ENCODE results near the gene IFNG-AS1.

IFNG-AS1 gene

DNA sequence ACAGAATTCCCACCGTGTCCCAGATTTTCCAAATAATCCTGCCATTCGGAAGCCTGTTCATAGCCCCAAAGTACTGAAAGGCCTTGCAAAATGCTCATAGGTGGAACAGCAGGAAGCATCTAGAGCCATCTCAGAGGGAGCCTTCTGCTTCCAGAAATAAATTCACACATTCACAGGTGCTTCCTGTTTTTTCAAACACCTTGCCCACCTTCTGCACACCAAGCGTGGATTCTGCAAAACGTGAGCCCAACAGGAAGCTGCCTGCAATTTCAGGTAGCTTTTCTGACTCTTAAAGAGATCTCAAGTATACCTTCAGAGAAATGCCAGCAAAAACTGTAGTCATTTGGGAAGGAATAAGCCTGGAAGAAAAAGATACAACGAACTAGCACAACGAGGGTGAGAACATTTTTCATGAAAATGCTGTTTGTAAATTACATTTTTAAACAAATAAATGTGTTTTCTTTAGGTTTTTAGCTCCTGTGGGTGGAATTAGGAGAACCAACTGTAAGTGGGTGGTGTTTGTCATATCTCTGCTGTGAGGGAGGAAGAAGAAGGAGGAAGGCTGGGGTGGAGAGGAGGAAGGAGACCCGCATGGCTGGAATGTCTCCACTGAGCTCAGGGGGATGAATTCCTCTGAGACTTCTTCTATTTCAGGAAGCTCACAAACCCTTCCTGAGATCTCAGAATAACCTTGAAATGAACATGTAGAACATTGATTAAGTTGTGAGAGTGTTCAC, at the start of gene IFNG-AS1:
IFNG-AS1 (plus strand) TSS at position 264 of the 737 bp plus-strand sequence.
- H3K9me3 Mint-ChIP-seq, result peaks cover 28% of the 10 kb centered on the region
- no peaks in the 10 kb centered on the region for H3K27me3 Mint-ChIP-seq (ENCODE audit: low read depth)
- peak within 1 kb of the TSS; percentile 76 for H3K4me3 Mint-ChIP-seq
- H3K36me3 Mint-ChIP-seq (ENCODE audit: low read depth), result peaks cover 27% of the 10 kb centered on the region
- H3K27ac Mint-ChIP-seq, result peak within 1 kb of the TSS; percentile 79
- peaks cover 49% of the 10 kb centered on the region for H3K4me1 Mint-ChIP-seq (ENCODE audit: low read depth)

DNA sequence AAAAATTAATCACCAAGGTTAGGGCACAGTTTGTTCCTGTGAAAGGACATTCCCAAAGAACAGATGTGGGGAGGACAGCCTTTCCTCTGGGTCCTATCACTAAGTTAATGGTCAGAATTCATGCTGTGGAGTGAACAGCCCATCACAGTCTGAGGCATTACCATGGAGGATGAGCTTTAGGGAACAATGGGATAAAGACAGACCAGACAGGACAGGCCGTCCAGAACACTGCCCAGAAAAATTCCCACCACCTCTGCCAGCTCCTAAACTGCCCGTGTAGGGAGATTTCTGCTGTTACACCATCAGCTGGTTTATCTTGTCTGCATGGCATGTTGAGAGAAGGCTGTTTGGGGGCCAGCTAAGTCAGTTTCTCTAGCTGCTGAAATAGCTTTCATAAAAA, 49.6 kb upstream of the IFNG-AS1 start:
- Mint-ChIP-seq H3K4me1 (ENCODE audit: low read depth) (peaks cover 3% of the 10 kb centered on the region), H3K27ac (no peak overlapping the region), H3K9me3 (no peaks in the 10 kb centered on the region)

DNA sequence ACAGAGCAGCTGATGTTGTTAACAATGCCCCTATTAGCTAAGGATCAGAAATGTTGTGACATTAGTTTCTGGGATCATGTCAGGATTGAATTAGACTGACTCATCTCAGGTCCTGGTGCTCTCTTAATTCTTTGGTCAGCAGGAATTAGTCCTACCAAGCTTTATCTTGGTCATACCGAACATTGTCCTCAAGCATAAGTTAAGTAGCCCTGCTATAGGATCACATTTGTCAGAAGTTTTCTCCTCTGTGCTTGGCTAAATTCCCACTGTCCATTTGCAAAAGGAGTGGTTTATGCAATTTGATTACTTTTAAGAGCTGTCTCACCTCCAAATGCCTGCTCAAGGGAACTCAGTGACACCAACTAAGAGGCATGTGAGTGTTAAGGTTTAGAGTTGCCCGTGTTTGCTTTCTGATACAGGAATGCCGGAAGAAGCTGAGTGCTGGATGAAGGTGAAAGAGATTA, 48.4 kb upstream of the IFNG-AS1 start:
- Mint-ChIP-seq H3K36me3 (ENCODE audit: low read depth) (no peaks in the 10 kb centered on the region), H3K27me3 (ENCODE audit: low read depth) (peaks cover 13% of the 10 kb centered on the region), H3K9me3 (no peaks in the 10 kb centered on the region), H3K27ac (no peak overlapping the region), H3K4me3 (no peak overlapping the region), H3K4me1 (ENCODE audit: low read depth) (peaks cover 3% of the 10 kb centered on the region)

More for the DNA sequence above, 49.6 kb upstream of the IFNG-AS1 start:
- Mint-ChIP-seq H3K27me3 (ENCODE audit: low read depth) (peaks cover 13% of the 10 kb centered on the region), H3K36me3 (ENCODE audit: low read depth) (no peaks in the 10 kb centered on the region), H3K4me3 (no peak overlapping the region)

DNA sequence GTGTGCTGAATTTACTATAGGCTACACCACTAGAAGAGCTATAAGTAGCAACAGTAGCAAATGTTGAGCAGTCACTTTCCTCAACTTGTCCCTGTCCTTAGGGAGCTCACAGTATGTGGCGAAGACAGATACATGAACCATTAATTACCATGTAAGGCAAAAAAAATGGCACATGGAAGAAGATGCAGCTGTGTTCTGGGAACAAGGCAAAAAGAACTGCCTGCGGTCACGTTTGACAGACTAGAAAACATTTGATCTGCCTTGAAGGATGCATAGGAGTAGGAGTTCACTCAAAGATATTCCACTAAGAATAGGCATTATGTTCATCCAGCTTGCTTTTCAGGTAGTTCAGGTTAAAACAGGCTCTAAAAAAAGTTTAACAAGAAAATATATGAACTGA, 46.5 kb upstream of the IFNG-AS1 start:
- Mint-ChIP-seq H3K27me3 (ENCODE audit: low read depth) (peaks cover 10% of the 10 kb centered on the region), H3K27ac (no peak overlapping the region), H3K9me3 (no peaks in the 10 kb centered on the region), H3K4me1 (ENCODE audit: low read depth) (peaks cover 3% of the 10 kb centered on the region), H3K4me3 (no peak overlapping the region), H3K36me3 (ENCODE audit: low read depth) (no peaks in the 10 kb centered on the region)

DNA sequence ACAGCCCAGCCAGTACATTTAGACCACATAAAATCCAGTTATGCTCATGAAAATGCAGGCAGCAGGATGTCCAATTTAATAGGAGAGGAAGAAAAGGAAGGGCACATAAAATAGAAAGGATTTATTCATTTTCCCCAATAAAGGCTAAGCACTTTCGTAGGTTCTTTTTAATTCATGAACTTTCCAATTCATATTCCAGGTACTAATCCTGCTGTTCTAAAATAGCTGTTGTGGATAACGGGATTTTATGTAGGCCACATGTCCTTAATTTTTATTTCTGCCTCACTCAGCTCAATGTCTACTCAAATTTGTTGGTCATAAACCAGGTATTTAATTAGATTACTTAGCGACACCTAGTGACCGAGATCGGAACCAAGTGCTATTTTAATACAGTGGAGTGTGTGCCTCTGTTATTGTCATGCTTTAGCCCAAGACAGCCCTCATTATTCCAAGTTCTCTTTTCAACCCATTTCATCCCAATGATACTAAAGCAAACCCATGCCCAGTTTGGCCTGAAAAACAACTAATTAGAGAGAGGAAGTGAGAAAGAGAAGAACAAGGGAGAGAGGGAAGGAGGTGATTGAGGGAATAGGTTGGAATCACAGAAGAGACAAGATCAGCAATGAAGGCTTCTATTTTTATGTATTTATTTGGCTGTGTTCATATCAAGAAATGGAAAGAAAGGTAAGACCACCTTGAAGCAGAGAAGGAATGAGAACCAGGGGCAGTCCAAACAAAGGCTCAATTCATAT, 45.9 kb upstream of the IFNG-AS1 start:
- Mint-ChIP-seq H3K4me3 (no peak overlapping the region), H3K4me1 (ENCODE audit: low read depth) (peaks cover 3% of the 10 kb centered on the region), H3K27me3 (ENCODE audit: low read depth) (peaks cover 10% of the 10 kb centered on the region), H3K27ac (no peak overlapping the region), H3K9me3 (no peaks in the 10 kb centered on the region), H3K36me3 (ENCODE audit: low read depth) (no peaks in the 10 kb centered on the region)

DNA sequence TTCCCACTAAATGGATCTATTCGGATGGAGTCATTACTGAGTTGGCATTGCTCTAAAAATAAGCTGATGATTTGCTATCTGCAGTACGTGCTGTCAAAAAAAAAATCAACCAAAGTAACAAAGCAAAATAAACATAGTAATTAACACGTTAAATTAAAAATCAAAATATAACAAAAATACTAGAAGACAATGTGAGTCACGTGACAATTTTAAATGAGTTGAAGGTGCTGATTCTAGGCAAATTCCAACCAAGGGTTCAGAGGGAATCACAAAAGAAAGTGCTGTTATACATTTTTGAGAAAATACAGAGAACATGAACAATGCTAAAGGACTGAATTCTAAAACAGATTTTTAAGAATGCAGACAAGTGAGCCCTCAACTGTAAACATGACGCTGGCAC, 45.2 kb upstream of the IFNG-AS1 start:
- Mint-ChIP-seq H3K4me3 (no peak overlapping the region), H3K9me3 (no peaks in the 10 kb centered on the region), H3K27ac (no peak overlapping the region), H3K27me3 (ENCODE audit: low read depth) (peaks cover 10% of the 10 kb centered on the region), H3K36me3 (ENCODE audit: low read depth) (no peaks in the 10 kb centered on the region), H3K4me1 (ENCODE audit: low read depth) (peaks cover 3% of the 10 kb centered on the region)

DNA sequence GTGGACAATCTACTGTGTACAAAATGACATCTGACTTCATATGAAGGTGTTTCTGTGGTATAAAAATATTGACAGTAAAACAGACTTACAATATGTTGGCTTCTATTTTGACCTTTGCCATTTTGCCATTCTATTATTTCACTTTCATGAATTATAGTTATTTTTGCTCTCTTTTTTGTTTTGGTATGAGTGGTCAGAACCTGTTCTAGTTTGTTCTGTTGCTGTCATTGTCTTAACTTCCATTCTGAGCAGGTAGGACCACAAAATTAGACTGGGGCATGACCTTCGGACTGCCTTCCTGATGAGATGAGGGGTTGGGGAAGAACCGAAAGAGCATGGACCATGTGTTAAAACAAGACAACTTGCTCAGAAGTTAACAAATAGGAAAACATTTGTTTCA, 36.5 kb upstream of the IFNG-AS1 start:
- Mint-ChIP-seq H3K27ac (no peak overlapping the region), H3K27me3 (ENCODE audit: low read depth) (peaks cover 3% of the 10 kb centered on the region), H3K4me1 (ENCODE audit: low read depth) (no peaks in the 10 kb centered on the region), H3K4me3 (no peak overlapping the region), H3K9me3 (peaks cover 8% of the 10 kb centered on the region), H3K36me3 (ENCODE audit: low read depth) (no peaks in the 10 kb centered on the region)

DNA sequence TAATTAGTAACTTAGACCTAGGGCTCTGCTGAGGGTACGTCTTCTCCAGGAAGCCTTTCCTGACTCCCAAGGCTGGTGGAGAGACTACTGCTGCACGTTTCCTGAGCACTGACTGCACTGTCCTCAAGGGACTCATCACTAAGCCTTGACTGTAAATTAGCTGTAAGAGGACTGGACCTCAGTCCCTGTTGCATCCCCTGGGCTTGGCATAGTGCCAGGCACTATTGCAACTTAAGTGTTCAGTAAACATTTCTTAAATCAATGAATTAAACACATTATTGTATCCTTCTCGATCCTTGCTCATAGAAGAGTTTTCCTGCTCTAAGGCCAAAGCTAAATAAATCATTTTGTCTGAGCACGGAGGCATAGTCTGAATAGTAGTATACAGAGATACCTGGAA, 31.9 kb upstream of the IFNG-AS1 start:
- Mint-ChIP-seq H3K4me1 (ENCODE audit: low read depth) (no peaks in the 10 kb centered on the region), H3K36me3 (ENCODE audit: low read depth) (no peaks in the 10 kb centered on the region), H3K4me3 (no peak overlapping the region), H3K27ac (no peak overlapping the region), H3K9me3 (peaks cover 8% of the 10 kb centered on the region), H3K27me3 (ENCODE audit: low read depth) (peaks cover 5% of the 10 kb centered on the region)

DNA sequence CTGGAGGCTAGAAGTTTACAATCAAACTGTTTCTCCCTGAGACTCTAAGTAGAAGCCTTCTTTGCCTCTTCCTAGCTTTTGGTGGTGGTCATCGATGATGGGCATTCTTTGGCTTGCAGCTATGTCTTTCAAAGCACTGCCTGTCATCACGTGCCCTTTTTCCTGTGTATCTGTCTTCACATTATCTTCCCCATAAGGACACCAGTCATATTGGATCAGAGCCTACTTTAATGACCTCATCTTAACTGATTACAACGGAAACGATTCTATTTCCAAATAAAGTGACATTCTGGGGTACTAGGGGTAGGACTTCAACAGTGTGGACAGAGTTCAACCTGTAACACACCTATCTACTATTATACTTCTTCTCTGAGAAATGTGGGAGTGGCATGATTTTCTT, 31.1 kb upstream of the IFNG-AS1 start:
- H3K4me3 Mint-ChIP-seq, result no peak overlapping the region
- H3K27ac Mint-ChIP-seq, result no peak overlapping the region
- H3K9me3 Mint-ChIP-seq, result peaks cover 5% of the 10 kb centered on the region
- no peaks in the 10 kb centered on the region for H3K36me3 Mint-ChIP-seq (ENCODE audit: low read depth)
- peaks cover 5% of the 10 kb centered on the region for H3K27me3 Mint-ChIP-seq (ENCODE audit: low read depth)
- no peaks in the 10 kb centered on the region for H3K4me1 Mint-ChIP-seq (ENCODE audit: low read depth)

DNA sequence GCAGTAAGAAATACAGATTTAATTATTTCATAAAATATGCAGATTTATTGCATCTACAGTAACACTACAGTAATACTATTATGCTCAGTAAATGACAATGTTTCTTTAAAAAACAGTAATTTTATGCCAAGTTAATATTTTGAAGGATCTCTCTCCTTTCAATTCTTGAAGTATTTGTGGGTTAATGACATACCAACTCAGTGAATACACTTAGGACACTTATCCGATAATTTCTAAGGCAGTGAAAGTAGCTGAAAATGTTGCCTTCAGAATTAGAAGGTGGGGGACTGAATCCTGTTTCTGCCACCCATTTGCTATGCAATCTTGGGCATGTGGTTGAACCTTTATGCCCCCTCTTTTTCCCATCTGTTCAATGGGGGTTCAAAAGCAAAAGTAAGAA, 24.8 kb upstream of the IFNG-AS1 start:
- no peak overlapping the region for H3K27ac Mint-ChIP-seq
- H3K4me3 Mint-ChIP-seq, result no peak overlapping the region
- no peaks in the 10 kb centered on the region for H3K4me1 Mint-ChIP-seq (ENCODE audit: low read depth)
- no peaks in the 10 kb centered on the region for H3K36me3 Mint-ChIP-seq (ENCODE audit: low read depth)
- H3K9me3 Mint-ChIP-seq, result no peaks in the 10 kb centered on the region
- H3K27me3 Mint-ChIP-seq (ENCODE audit: low read depth), result peaks cover 5% of the 10 kb centered on the region

DNA sequence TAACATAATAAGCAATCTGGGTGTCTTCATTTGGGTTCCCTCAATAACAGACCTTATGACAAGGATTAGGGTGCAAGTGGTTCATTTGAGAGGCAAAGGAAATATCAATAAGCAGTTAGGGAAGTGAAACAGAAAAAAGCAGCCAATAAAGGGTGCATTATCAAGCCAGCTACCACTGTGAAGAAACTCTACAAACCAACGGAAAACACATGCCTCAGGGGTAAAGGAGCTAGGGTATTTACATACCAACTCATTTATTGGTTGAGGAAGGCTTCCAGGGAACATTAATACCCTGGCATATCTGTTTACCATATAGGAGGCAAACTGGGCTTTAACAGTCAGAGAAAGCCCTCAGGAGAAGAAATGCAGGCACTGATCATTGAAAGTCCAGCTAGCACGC, 22.7 kb upstream of the IFNG-AS1 start:
- H3K36me3 Mint-ChIP-seq (ENCODE audit: low read depth), result no peaks in the 10 kb centered on the region
- H3K4me1 Mint-ChIP-seq (ENCODE audit: low read depth), result no peaks in the 10 kb centered on the region
- peaks cover 8% of the 10 kb centered on the region for H3K27me3 Mint-ChIP-seq (ENCODE audit: low read depth)
- no peak overlapping the region for H3K4me3 Mint-ChIP-seq
- H3K9me3 Mint-ChIP-seq, result no peaks in the 10 kb centered on the region
- no peak overlapping the region for H3K27ac Mint-ChIP-seq

DNA sequence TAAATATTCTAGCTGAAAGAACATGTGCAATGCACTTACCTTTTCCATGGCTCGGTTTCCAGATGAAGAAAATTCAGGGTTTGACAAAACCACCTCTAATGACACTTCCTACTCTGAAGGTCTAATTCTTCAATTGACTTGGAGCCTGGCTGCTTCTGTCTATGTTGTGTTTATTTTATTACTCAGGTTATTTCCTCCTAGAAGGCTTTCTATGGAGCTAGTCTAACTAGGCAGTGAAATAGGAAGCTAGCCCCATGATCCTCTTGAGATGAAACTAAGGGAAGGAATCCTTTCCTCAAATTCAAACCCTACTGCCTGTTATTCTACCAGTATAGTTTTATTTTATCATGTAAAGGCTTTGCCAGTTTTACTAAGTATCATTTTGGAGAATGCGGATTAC, 20.9 kb upstream of the IFNG-AS1 start:
- peaks cover 14% of the 10 kb centered on the region for H3K27me3 Mint-ChIP-seq (ENCODE audit: low read depth)
- no peaks in the 10 kb centered on the region for H3K4me1 Mint-ChIP-seq (ENCODE audit: low read depth)
- H3K9me3 Mint-ChIP-seq, result no peaks in the 10 kb centered on the region
- peaks cover 3% of the 10 kb centered on the region for H3K36me3 Mint-ChIP-seq (ENCODE audit: low read depth)
- no peak overlapping the region for H3K4me3 Mint-ChIP-seq
- H3K27ac Mint-ChIP-seq, result no peak overlapping the region

DNA sequence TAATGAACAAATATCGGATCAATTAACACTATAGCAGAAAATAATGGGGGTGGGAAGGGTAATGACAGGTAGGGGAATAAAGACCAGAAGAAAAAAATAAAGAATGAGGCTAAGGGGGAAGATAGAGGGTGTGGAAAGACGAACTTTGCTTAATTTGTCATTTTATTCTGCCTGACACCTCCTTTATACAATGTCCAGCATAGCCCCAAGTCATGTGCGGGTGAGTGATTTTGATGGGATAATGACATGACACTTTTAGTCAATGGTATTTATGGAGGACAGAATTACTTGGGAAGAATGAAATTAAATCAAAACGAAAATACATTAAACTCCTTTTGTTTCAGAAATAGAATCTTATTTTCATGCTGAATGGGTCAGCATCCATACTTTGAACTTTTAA, 20.5 kb upstream of the IFNG-AS1 start:
- H3K27ac Mint-ChIP-seq, result no peak overlapping the region
- peaks cover 3% of the 10 kb centered on the region for H3K36me3 Mint-ChIP-seq (ENCODE audit: low read depth)
- no peaks in the 10 kb centered on the region for H3K4me1 Mint-ChIP-seq (ENCODE audit: low read depth)
- no peaks in the 10 kb centered on the region for H3K9me3 Mint-ChIP-seq
- peaks cover 14% of the 10 kb centered on the region for H3K27me3 Mint-ChIP-seq (ENCODE audit: low read depth)
- H3K4me3 Mint-ChIP-seq, result no peak overlapping the region

DNA sequence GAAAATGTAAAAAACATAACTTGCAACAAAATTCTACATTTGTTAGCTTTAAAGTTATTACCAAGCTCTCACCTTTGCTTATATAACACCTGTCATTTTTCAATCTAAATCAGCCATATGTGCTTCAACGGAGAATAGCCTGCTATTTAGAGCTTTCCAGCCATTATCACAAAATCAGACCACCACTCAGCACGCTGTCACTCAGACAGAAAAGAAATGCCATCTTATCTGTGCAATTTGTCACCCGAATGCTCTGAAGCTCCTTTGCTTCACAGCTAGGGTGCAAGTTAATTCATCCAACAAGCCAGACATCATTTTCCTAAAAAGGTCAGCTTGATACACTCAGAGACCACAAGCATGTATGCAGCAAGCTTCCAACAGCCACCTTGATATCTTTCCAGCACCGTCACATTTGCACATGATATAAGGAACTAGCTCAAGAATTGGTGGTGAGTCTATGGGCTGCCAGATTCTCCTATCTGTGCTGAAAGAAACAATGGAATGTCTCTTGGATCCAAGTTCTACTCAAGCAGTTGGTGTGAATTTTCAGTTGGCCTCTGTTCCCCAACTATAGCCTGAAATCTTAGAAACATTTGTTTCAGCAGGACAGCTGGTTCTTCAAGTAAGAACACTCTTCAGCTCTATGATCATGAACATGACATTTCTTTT, 20.0 kb upstream of the IFNG-AS1 start:
- Mint-ChIP-seq H3K27ac (no peak overlapping the region), H3K36me3 (ENCODE audit: low read depth) (peaks cover 7% of the 10 kb centered on the region), H3K4me1 (ENCODE audit: low read depth) (no peaks in the 10 kb centered on the region), H3K4me3 (no peak overlapping the region), H3K27me3 (ENCODE audit: low read depth) (peaks cover 14% of the 10 kb centered on the region), H3K9me3 (no peaks in the 10 kb centered on the region)

DNA sequence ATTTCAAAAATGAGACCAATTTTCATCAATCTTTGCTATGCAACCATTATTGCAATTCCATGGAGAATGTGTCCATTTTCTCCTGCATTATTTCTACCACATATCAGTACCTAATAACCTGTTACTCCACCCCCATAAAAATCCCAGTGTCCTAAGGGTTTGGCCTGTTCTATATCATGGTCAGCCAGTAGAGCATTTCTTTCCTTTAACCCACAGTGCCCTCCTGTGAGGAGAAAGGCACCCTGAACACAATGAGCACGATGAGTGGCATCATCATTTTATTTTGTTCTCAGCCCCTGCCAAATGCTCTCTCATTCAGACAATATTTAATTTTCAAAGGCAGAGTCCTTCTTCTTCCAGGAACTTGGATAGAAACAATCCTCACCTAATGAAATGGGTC, 11.6 kb upstream of the IFNG-AS1 start:
- Mint-ChIP-seq H3K4me3 (no peak overlapping the region), H3K27ac (no peak overlapping the region), H3K36me3 (ENCODE audit: low read depth) (peaks cover 8% of the 10 kb centered on the region), H3K27me3 (ENCODE audit: low read depth) (peaks cover 7% of the 10 kb centered on the region), H3K4me1 (ENCODE audit: low read depth) (peaks cover under 1% of the 10 kb centered on the region), H3K9me3 (peaks cover 28% of the 10 kb centered on the region)
